Smooth muscle cell (in vitro differentiated cells): ENCODE results near the gene AQP7. TPM values are rescaled to one million over a fixed set of nuclear protein-coding genes. Genes with fewer than 3 reads are reported as not detected.

ENCODE experiments used
- DNase-seq: peaks from one replicate; lab custom pipeline; 2025; ENCODE audit not compliant: unreplicated experiment; lab: John Stamatoyannopoulos, UW
- H2AFZ ChIP-seq: fragments of 200-600 bp; sonication (generic); 2 replicates; pipeline ENCODE4 v1.6.0; 2016; ENCODE audit warnings: antibody characterized with exemption, low read depth, mild to moderate bottlenecking
- H3F3A ChIP-seq: fragments of 200-600 bp; sonication (generic); 2 replicates; pipeline ENCODE4 v1.6.0; 2017; ENCODE audit warnings: antibody characterized with exemption, low read depth
- H3K27ac ChIP-seq: fragments of 200-600 bp; sonication (generic); 2 replicates; pipeline ENCODE4 v1.5.1; 2016; ENCODE audit warnings: low read depth, mild to moderate bottlenecking
- H3K27me3 ChIP-seq: fragments of 200-600 bp; sonication (generic); 2 replicates; pipeline ENCODE4 v1.6.1; 2016; ENCODE audit warnings: low read depth, mild to moderate bottlenecking
- H3K36me3 ChIP-seq: fragments of 200-600 bp; sonication (generic); 2 replicates; pipeline ENCODE4 v1.5.1; 2016; ENCODE audit warnings: low read depth
- H3K4me1 ChIP-seq: fragments of 200-600 bp; sonication (generic); 2 replicates; pipeline ENCODE4 v1.5.1; 2016; ENCODE audit warnings: low read depth
- H3K4me2 ChIP-seq: fragments of 200-600 bp; sonication (generic); 2 replicates; pipeline ENCODE4 v1.6.0; 2016; ENCODE audit warnings: mild to moderate bottlenecking
- H3K4me3 ChIP-seq: fragments of 200-600 bp; sonication (generic); 2 replicates; pipeline ENCODE4 v1.5.1; 2016; ENCODE audit warnings: mild to moderate bottlenecking
- H3K79me2 ChIP-seq: fragments of 200-600 bp; sonication (generic); 2 replicates; pipeline ENCODE4 v1.6.0; 2016; ENCODE audit warnings: low read depth, mild to moderate bottlenecking
- H3K9ac ChIP-seq: fragments of 200-600 bp; sonication (generic); 2 replicates; pipeline ENCODE4 v1.6.0; 2016; ENCODE audit warnings: low read depth
- H3K9me3 ChIP-seq: fragments of 200-600 bp; sonication (generic); replicated peaks from 2 replicates; pipeline ENCODE4 v1.5.1; 2016; ENCODE audit warnings: low read depth
- H4K20me1 ChIP-seq: fragments of 200-600 bp; sonication (generic); 2 replicates; pipeline ENCODE4 v1.6.0; 2016; ENCODE audit warnings: low read depth
- CTCF ChIP-seq: fragments of 200-600 bp; sonication (generic); IDR thresholded peaks from 2 replicates; pipeline ENCODE4 v1.5.1; 2017; ENCODE audit warnings: borderline replicate concordance, mild to moderate bottlenecking, antibody characterized with exemption; ENCODE audit not compliant: insufficient read depth, poor library complexity, severe bottlenecking
- WGBS: methylation state at CpG from one replicate; pipeline ENCODE4 v1.1.7; 2016; ENCODE audit warnings: low lambda C conversion rate; 5-methylcytosine and 5-hydroxymethylcytosine counted together
- polyA plus RNA-seq: library from polyadenylated mRNA; unstranded; fragments of >200 nt; fragmentation: Nextera tagmentation; extraction: Ambion mirVana; gene quantifications from 2 replicates; pipeline ENCODE4 v1.2.1, GENCODE V29; 2016
- total RNA-seq: library from RNA; depleted of rRNA; stranded (reverse); fragments of >200 nt; gene quantifications from 2 replicates; pipeline ENCODE4 v1.2.3, GENCODE V29; 2014

The AQP7 gene
- total and polyA plus RNA-seq, 2 experiments from 2014 or later, result 0.45 to 0.76 TPM

- 98% methylated on average over 12 of the region's 12 CpGs for WGBS
- Histone ChIP-seq H3K4me2 (no peak overlapping the region), H3K27me3 (no peaks in the 10 kb centered on the region), H3K36me3 (no peaks in the 10 kb centered on the region), H3K9ac (no peak overlapping the region), H2AFZ (no peak overlapping the region), H3K4me3 (no peak overlapping the region), H3K27ac (no peak overlapping the region), H3K9me3 (no peaks in the 10 kb centered on the region), H4K20me1 (no peaks in the 10 kb centered on the region), H3F3A (peaks cover 5% of the 10 kb centered on the region), H3K79me2 (no peaks in the 10 kb centered on the region), H3K4me1 (peaks cover 10% of the 10 kb centered on the region)
- no peak for DNase-seq
- TF ChIP-seq CTCF, result no peak
These were observed 25.2 kb downstream of the AQP7 start for GRCh38 chr9:33377089-33377715.

- Histone ChIP-seq H3K27me3 (no peaks in the 10 kb centered on the region), H2AFZ (no peak overlapping the region), H3K79me2 (no peaks in the 10 kb centered on the region), H3F3A (peaks cover 5% of the 10 kb centered on the region), H4K20me1 (no peaks in the 10 kb centered on the region), H3K4me3 (no peak overlapping the region), H3K27ac (peak overlapping the region; percentile 55), H3K9ac (no peak overlapping the region), H3K4me2 (peak overlapping the region; percentile 20), H3K4me1 (peaks cover 6% of the 10 kb centered on the region), H3K36me3 (no peaks in the 10 kb centered on the region), H3K9me3 (no peaks in the 10 kb centered on the region)
- no peak for TF ChIP-seq CTCF
- 29% methylated on average over 7 of the region's 7 CpGs for WGBS
- no peak for DNase-seq
These were observed 26.5 kb downstream of the AQP7 start for GRCh38 chr9:33375841-33376321.

- Histone ChIP-seq H4K20me1 (no peaks in the 10 kb centered on the region), H3K27me3 (no peaks in the 10 kb centered on the region), H3K4me3 (peak overlapping the region; percentile 20), H3K79me2 (no peaks in the 10 kb centered on the region), H3K9ac (no peak overlapping the region), H3F3A (peaks cover 5% of the 10 kb centered on the region), H3K4me2 (peak overlapping the region; percentile 78), H2AFZ (peak overlapping the region; percentile 32), H3K9me3 (no peaks in the 10 kb centered on the region), H3K4me1 (peaks cover 6% of the 10 kb centered on the region), H3K27ac (peak overlapping the region; percentile 55), H3K36me3 (peaks cover 2% of the 10 kb centered on the region)
- TF ChIP-seq CTCF, result no peak
- WGBS, result 43% methylated on average over 15 of the region's 15 CpGs
- no peak for DNase-seq
These were observed 27.0 kb downstream of the AQP7 start for GRCh38 chr9:33375238-33375840.
